Neural cell (in vitro differentiated cells): Measurements from ENCODE around the gene SLAMF9.

Experiments used
- CTCF ChIP-seq: fragments of 450-650 bp; IDR thresholded peaks from 2 replicates; pipeline ENCODE4 v1.5.1; 2014; ENCODE audit warnings: antibody characterized with exemption, mild to moderate bottlenecking, moderate library complexity; ENCODE audit not compliant: poor library complexity, severe bottlenecking
- EP300 ChIP-seq: fragments of 450-650 bp; conservative IDR thresholded peaks from 2 replicates; pipeline ENCODE4 v1.6.1; 2014; ENCODE audit warnings: antibody characterized with exemption, mild to moderate bottlenecking, moderate library complexity; ENCODE audit not compliant: poor library complexity, severe bottlenecking
- EZH2 ChIP-seq: fragments of 200-600, 300-800 bp; shearing (Covaris generic), sonication (generic); IDR thresholded peaks from 2 replicates; pipeline ENCODE4 v1.6.1; 2014; ENCODE audit warnings: antibody characterized with exemption, low read length, borderline replicate concordance, mild to moderate bottlenecking; ENCODE audit not compliant: insufficient read depth, poor library complexity, severe bottlenecking
- MXI1 ChIP-seq: fragments of 450-650 bp; conservative IDR thresholded peaks from 2 replicates; pipeline ENCODE4 v1.6.1; 2014; ENCODE audit warnings: antibody characterized with exemption, mild to moderate bottlenecking; ENCODE audit not compliant: poor library complexity, severe bottlenecking
- POLR2AphosphoS5 ChIP-seq: IDR thresholded peaks from 2 replicates; pipeline ENCODE4 v1.6.1; 2012
- RAD21 ChIP-seq: fragments of 450-650 bp; conservative IDR thresholded peaks from 2 replicates; pipeline ENCODE4 v1.6.1; 2014; ENCODE audit warnings: antibody characterized with exemption, mild to moderate bottlenecking, moderate library complexity
- TAF1 ChIP-seq: IDR thresholded peaks from 2 replicates; pipeline ENCODE4 v1.6.1; 2012; ENCODE audit warnings: low read depth

- TF ChIP-seq CTCF: no peak
- TF ChIP-seq MXI1: no peak
- no peak for TF ChIP-seq TAF1
- no peak for TF ChIP-seq EP300
- no peak for TF ChIP-seq EZH2
- TF ChIP-seq RAD21: no peak
- no peak for TF ChIP-seq POLR2AphosphoS5
Observed at GRCh38 chr1:159972443-159973205, 18.6 kb upstream of the SLAMF9 start.
